Activated T-helper 1 cell treated with anti-CD3 and anti-CD28 coated beads, Interleukin-12 subunit alpha, Interleukin-12 subunit beta, Interleukin-2, Interleukin-4 antibody, amounts not matched to agents 30 ng/mL and 10 ng/mL and 1 ng/mL, durations not matched to agents 14 hours and 24 hours and 36 hours (primary cell): ENCODE results near the gene NECTIN4. TPM values are rescaled to one million over a fixed set of nuclear protein-coding genes. Genes with fewer than 3 reads are reported as not detected.
A peak's percentile ranks its signal among the peaks of the same experiment; 100 is the strongest.
"Not testable (repeated sequence)": the region's sequence is repeated elsewhere in the genome, so short reads cannot be mapped to it uniquely, and the experiment has no call there.

Experiments used
- DNase-seq: peaks from one replicate; pipeline ENCODE4 v3.0.0; 2021; ENCODE audit warnings: low spot score
- H3K27ac Mint-ChIP-seq: one replicate; pipeline ENCODE4 v1.8.0; 2021; ENCODE audit warnings: mild to moderate bottlenecking, mixed read lengths
- H3K27me3 Mint-ChIP-seq: one replicate; pipeline ENCODE4 v1.8.0; 2022; ENCODE audit warnings: mild to moderate bottlenecking, moderate library complexity, mixed read lengths; ENCODE audit not compliant: insufficient read depth
- H3K36me3 Mint-ChIP-seq: one replicate; pipeline ENCODE4 v1.8.0; 2021; ENCODE audit warnings: low read depth, mixed read lengths
- H3K4me1 Mint-ChIP-seq: one replicate; pipeline ENCODE4 v1.8.0; 2021; ENCODE audit warnings: low read depth, mixed read lengths
- H3K4me3 Mint-ChIP-seq: one replicate; pipeline ENCODE4 v1.8.0; 2021; ENCODE audit warnings: mild to moderate bottlenecking, moderate library complexity, mixed read lengths
- H3K9me3 Mint-ChIP-seq: one replicate; pipeline ENCODE4 v1.8.0; 2021; ENCODE audit warnings: mixed read lengths
- intact Hi-C: fragments of 100-400 bp; cut with micrococcal nuclease; formaldehyde crosslinking; loops from one replicate; pipeline ENCODE4 v1.15.1; 2024
- total RNA-seq: library from RNA; stranded (reverse); gene quantifications from 2 replicates; pipeline ENCODE4 v1.2.3, GENCODE V29; 2022

The NECTIN4 gene
- total RNA-seq, 1 donor from 2014 or later: not detected

DNA sequence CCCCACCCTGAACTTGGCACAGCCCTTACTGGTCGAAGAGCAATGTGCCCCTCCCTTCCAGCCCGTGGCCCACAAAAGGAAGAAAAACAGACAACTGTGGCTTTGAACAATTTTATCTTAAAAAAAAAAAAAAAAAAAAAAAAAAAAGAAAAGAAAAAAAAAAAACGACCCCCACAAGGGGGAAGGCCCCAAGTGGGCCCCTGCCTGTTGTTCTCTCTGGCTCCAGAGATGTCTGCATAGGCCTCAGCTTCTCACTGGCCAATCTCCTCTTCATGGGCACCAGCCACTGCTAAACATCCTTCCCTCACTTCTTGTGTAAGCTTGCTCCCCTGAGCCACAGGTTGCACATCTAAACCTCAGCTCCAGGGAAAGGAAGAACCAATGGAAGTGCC is 50.2 kb downstream of the NECTIN4 start:
- peaks cover 44% of the 10 kb centered on the region for H3K4me1 Mint-ChIP-seq
- no peaks in the 10 kb centered on the region for H3K27me3 Mint-ChIP-seq
- peak overlapping the region; percentile 93 for H3K27ac Mint-ChIP-seq
- peaks cover 28% of the 10 kb centered on the region for H3K36me3 Mint-ChIP-seq
- DNase-seq: no peak
- H3K9me3 Mint-ChIP-seq: no peaks in the 10 kb centered on the region
- intact Hi-C loops: loop anchor here (2.0 kb wide), 2 partner anchors 48 to 80 kb away; partner anchors contain the start of genes NIT1 and PFDN2
- H3K4me3 Mint-ChIP-seq: peak overlapping the region; percentile 89

DNA sequence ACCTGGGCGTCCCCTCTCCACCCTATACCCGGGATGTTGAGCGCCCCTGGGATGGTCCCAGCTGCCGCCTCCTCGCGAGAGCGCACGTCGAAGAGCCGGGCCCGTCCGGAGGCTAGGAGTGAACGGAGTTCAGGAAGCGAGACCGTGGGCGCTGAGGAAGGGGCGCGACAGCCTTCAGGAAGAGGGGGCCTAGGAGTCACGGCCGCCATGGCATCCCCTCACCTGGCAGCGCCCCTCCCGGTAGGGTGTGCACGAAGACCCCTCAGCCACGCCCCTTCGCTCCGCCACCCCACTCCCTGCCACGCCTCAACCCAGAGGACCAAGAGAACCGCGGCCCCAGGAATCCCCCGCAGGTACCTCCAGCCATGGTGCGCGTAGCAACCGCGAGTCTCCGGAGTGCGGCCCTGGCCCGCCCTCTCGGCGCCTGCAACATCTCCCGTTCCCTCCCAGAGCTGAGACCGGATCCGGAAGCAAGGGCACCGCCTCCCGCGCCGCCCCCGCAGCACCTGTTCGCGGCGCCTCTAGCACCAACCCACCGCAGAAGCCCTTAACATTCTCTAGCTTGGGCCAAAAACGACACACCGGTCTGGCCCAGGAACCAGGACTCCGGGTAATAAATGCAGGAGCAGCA is 50.7 kb downstream of the NECTIN4 start, which contains the start of gene TSTD1:
Gene TSTD1 (minus strand): TSS at position 442 of the 631 bp plus-strand sequence. CDS start 75 bp downstream, at position 367.
- intact Hi-C loops: loop anchor here (1.0 to 2.0 kb wide), 4 partner anchors 8 to 80 kb away; partner anchors contain the start of genes F11R, NIT1 and PFDN2
- Mint-ChIP-seq H3K36me3 (peaks cover 28% of the 10 kb centered on the region), H3K27me3 (no peaks in the 10 kb centered on the region), H3K9me3 (no peaks in the 10 kb centered on the region), H3K4me3 (peak within 1 kb of the TSS; percentile 89), H3K4me1 (peaks cover 42% of the 10 kb centered on the region), H3K27ac (peak within 1 kb of the TSS; percentile 93)
- peak; percentile 83 for DNase-seq

GRCh38 chr1:161037661-161038522 is 51.5 kb downstream of the NECTIN4 start:
- intact Hi-C loops: loop anchor here (1.0 to 2.0 kb wide), 4 partner anchors 8 to 81 kb away; partner anchors contain the start of genes F11R, NIT1 and PFDN2
- Mint-ChIP-seq H3K9me3 (no peaks in the 10 kb centered on the region), H3K4me3 (peak overlapping the region; percentile 89), H3K27ac (peak overlapping the region; percentile 58), H3K4me1 (peaks cover 40% of the 10 kb centered on the region), H3K36me3 (peaks cover 28% of the 10 kb centered on the region), H3K27me3 (no peaks in the 10 kb centered on the region)
- no peak for DNase-seq

- peaks cover 31% of the 10 kb centered on the region for H3K4me1 Mint-ChIP-seq
- no peak overlapping the region for H3K27ac Mint-ChIP-seq
- no peak overlapping the region for H3K4me3 Mint-ChIP-seq
- DNase-seq: no peak
- intact Hi-C loops: no loop called here
- H3K36me3 Mint-ChIP-seq: peaks cover 12% of the 10 kb centered on the region
- H3K27me3 Mint-ChIP-seq: no peaks in the 10 kb centered on the region
- no peaks in the 10 kb centered on the region for H3K9me3 Mint-ChIP-seq
Measured at GRCh38 chr1:161033751-161034150, 55.6 kb downstream of the NECTIN4 start.

DNA sequence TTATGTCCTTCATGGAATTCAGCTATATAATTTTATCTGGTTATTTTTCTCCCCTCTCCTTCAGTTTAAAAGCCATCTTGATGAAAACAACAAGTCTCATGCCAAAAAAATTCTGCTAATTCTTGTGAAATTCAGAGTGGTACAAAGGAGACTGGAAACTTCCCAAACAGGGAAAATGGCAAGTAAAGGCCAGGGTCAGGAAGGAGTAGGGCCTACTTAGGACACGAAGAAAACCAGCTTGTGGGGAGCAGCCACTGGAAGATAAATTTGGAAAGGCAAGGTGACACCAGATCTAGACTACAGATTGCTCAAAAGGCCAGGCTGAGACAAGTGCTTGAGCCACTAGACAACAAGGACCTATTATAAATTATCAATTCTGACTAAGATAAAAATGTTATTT is 56.9 kb downstream of the NECTIN4 start:
- intact Hi-C loops: no loop called here
- H3K27me3 Mint-ChIP-seq: no peaks in the 10 kb centered on the region
- H3K4me1 Mint-ChIP-seq: peaks cover 22% of the 10 kb centered on the region
- DNase-seq: no peak
- H3K27ac Mint-ChIP-seq: peak overlapping the region; percentile 5
- no peaks in the 10 kb centered on the region for H3K9me3 Mint-ChIP-seq
- no peak overlapping the region for H3K4me3 Mint-ChIP-seq
- H3K36me3 Mint-ChIP-seq: peaks cover 11% of the 10 kb centered on the region

- no peak overlapping the region for H3K27ac Mint-ChIP-seq
- no peak overlapping the region for H3K4me3 Mint-ChIP-seq
- peaks cover 5% of the 10 kb centered on the region for H3K9me3 Mint-ChIP-seq
- H3K36me3 Mint-ChIP-seq: peaks cover 15% of the 10 kb centered on the region
- no peaks in the 10 kb centered on the region for H3K27me3 Mint-ChIP-seq
- intact Hi-C loops: no loop called here
- peaks cover 22% of the 10 kb centered on the region for H3K4me1 Mint-ChIP-seq
- DNase-seq: no peak
Measured at GRCh38 chr1:161031874-161032273, 57.5 kb downstream of the NECTIN4 start.

DNA sequence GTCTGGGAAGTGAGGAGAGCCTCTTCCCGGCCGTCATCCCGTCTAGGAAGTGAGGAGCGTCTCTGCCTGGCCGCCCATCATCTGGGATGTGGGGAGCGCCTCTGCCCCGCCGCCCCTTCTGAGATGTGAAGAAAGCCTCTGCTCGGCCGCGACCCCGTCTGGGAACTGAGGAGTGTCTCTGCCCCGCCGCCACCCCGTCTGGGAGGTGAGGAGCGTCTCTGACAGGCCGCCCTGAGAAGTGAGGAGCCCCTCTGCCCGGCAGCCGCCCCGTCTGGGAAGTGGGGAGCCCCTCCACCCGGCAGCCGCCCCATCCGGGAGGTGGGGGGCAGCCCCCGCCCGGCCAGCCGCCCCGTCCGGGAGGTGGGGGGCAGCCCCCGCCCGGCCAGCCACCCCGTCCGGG is 59.9 kb downstream of the NECTIN4 start:
- DNase-seq, H3K27ac Mint-ChIP-seq, H3K9me3 Mint-ChIP-seq, H3K27me3 Mint-ChIP-seq, H3K4me3 Mint-ChIP-seq, intact Hi-C loops: not testable (repeated sequence)
- H3K36me3 Mint-ChIP-seq: peaks cover 16% of the 10 kb centered on the region
- H3K4me1 Mint-ChIP-seq: peaks cover 26% of the 10 kb centered on the region

GRCh38 chr1:161026954-161027353 is 62.4 kb downstream of the NECTIN4 start:
- H3K4me3 Mint-ChIP-seq, DNase-seq, H3K9me3 Mint-ChIP-seq, H3K27me3 Mint-ChIP-seq, intact Hi-C loops: not testable (repeated sequence)
- Mint-ChIP-seq H3K36me3 (peaks cover 11% of the 10 kb centered on the region), H3K4me1 (peaks cover 15% of the 10 kb centered on the region), H3K27ac (peak overlapping the region; percentile 20)

DNA sequence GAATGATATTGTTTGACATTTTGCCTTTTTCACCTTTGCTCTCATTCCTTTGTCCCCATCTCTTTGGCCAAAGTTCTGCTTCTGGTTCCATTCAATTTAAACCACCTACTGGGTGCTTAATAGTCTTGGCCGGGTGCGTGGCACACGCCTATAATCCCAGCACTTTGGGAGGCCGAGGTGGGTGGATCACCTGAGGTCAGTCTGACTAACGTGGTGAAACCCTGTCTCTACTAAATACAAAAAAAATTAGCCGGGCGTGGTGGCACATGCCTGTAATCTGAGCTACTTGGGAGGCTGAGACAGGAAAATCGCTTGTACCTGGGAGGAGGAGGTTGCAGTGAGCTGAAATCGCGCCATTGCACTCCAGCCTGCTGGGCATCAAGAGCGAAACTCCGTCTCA is 66.9 kb downstream of the NECTIN4 start:
- H3K36me3 Mint-ChIP-seq, H3K27ac Mint-ChIP-seq, intact Hi-C loops, DNase-seq, H3K27me3 Mint-ChIP-seq, H3K9me3 Mint-ChIP-seq: not testable (repeated sequence)
- Mint-ChIP-seq H3K4me1 (peaks cover 43% of the 10 kb centered on the region), H3K4me3 (peak overlapping the region; percentile 41)

DNA sequence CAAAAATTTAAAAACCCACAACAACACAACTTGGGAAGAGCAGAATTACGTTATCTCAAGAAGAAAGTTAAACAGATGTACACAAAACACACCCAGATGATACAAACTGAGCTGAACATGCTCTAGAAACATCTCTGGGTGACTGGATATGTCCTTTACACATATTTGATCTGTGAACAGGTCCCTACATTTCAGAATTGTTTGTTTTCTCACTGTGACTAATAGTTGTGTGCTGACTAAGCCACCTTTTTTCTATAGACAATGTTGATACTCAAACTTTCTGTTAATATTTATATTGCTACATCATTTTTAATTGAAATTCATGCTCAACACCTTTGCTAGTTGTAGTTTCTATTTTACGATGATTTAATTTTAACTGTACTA is 67.4 kb downstream of the NECTIN4 start:
- Mint-ChIP-seq H3K36me3 (peaks cover 4% of the 10 kb centered on the region), H3K27me3 (peaks cover 2% of the 10 kb centered on the region), H3K4me1 (peaks cover 40% of the 10 kb centered on the region), H3K9me3 (peaks cover 3% of the 10 kb centered on the region), H3K27ac (peak overlapping the region; percentile 78), H3K4me3 (peak overlapping the region; percentile 91)
- intact Hi-C loops: loop anchor here (1.0 to 2.0 kb wide), 4 partner anchors 9 to 47 kb away; partner anchors contain the start of genes ARHGAP30 and TSTD1
- no peak for DNase-seq

DNA sequence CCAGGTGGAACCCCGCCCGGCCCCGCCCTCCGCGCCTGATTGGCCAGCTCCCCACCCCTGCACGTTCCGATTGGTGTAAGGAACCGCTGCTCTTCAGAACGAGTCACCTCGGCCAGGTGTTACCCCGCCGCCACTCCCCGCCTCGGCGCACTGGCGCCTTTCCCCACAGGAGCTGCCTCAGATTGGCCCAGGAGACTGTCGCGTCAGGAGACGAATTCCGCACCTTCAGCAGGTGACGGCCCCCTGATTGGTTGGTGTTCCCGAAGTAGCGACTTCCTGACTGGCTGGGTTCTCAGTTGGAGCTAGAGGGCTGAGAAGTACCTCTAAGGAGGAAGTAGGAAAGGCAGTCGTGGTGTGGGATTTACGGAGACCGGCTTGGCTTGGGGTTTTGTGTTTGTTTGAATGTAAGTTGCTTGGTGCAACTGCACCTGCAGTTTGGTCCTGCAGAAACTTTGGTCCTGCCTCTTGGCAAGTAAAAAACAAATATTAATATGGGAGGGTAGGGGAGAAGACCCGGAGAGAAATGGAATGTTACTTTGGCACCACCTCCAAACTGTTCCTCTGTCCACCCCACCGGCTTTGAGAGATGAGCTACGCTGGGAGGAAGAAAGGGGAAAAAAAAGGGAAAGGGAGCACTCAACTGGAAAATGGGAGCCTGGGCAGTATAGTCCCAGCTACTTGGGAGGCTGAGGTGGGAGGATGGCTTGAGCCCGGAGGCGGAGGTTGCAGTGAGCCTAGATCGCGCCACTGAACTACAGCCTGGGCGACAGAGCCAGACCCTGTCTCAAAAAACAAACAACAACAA is 68.0 kb downstream of the NECTIN4 start:
- H3K9me3 Mint-ChIP-seq: no peaks in the 10 kb centered on the region
- H3K27me3 Mint-ChIP-seq: peaks cover 2% of the 10 kb centered on the region
- intact Hi-C loops: loop anchor here (1.0 to 2.0 kb wide), 4 partner anchors 8 to 47 kb away; partner anchors contain the start of genes ARHGAP30 and TSTD1
- H3K27ac Mint-ChIP-seq: peak overlapping the region; percentile 78
- H3K4me1 Mint-ChIP-seq: peaks cover 35% of the 10 kb centered on the region
- H3K36me3 Mint-ChIP-seq: peaks cover 2% of the 10 kb centered on the region
- peak; percentile 76 for DNase-seq
- H3K4me3 Mint-ChIP-seq: peak overlapping the region; percentile 91
